ENCODE measurements around the gene OPCML. TPM values are rescaled to one million over a fixed set of nuclear protein-coding genes. Genes with fewer than 3 reads are reported as not detected.

OPCML gene
- polyA plus RNA-seq, 1 donor from 2014 or later: 11.6 TPM

DNA sequence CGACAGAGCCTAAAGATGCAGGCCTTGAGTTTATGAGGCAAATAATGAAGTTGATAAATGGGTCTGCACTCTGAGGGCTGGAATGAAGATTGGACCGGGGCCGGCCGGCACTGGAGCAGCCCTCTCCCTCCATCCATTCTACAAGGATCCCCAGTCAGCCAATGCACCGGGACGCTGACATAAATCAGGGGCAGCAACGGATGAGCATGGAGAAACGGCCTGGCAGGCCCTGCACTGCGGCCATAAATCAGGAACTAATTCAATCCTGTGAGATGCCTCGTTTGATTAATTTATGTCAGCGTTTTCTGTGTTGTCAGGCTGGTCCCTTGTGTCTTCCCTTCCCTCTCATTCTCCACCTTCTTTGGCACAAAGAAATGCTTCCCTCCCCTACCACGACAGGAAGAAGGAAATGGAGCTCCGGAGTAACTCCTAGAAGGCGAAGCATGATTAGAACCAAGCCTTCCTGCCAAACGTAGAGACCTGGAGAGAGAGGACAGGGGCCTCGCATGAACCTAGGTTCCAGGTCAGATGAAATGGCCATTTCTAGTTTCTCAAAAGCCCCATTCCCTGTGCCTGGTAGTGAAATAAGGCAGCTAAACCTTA, 358.4 kb downstream of the OPCML start:
- Histone ChIP-seq H3K27ac (ENCODE audit: low read length) (no peak overlapping the region), H3F3A (ENCODE audit: insufficient read depth, low read length, poor library complexity, severe bottlenecking) (no peaks in the 10 kb centered on the region), H3K36me3 (ENCODE audit: insufficient read depth, low read length) (no peaks in the 10 kb centered on the region), H3K4me3 (ENCODE audit: low read length) (no peak overlapping the region), H2AFZ (ENCODE audit: low read depth, low read length) (no peak overlapping the region), H3K9me2 (ENCODE audit: insufficient read depth, low read length) (no peaks in the 10 kb centered on the region), H3K4me2 (ENCODE audit: low read length) (no peak overlapping the region), H3K79me2 (replicated peaks; ENCODE audit: insufficient read depth, low read length) (no peaks in the 10 kb centered on the region), H3K9ac (ENCODE audit: low read length) (no peak overlapping the region), H4K20me1 (ENCODE audit: insufficient read depth) (no peaks in the 10 kb centered on the region), H3K9me3 (ENCODE audit: low read length) (no peaks in the 10 kb centered on the region), H3K27me3 (ENCODE audit: insufficient read depth, low read depth, low read length) (no peaks in the 10 kb centered on the region)
- TF ChIP-seq EZH2 (IDR thresholded peaks at IDR 0.05; ENCODE audit: borderline replicate concordance, insufficient read depth, low read length, poor library complexity, severe bottlenecking) (no peak), POLR2AphosphoS5 (IDR thresholded peaks at IDR 0.05) (no peak), SMC3 (conservative IDR thresholded peaks at IDR 0.05; ENCODE audit: poor library complexity) (no peak), TAF1 (IDR thresholded peaks at IDR 0.05; ENCODE audit: low read depth) (no peak), EP300 (conservative IDR thresholded peaks at IDR 0.05; ENCODE audit: poor library complexity, severe bottlenecking) (no peak), RAD21 (conservative IDR thresholded peaks at IDR 0.05) (no peak), MXI1 (conservative IDR thresholded peaks at IDR 0.05; ENCODE audit: poor library complexity, severe bottlenecking) (no peak)
- TF ChIP-seq, protein P1, sequence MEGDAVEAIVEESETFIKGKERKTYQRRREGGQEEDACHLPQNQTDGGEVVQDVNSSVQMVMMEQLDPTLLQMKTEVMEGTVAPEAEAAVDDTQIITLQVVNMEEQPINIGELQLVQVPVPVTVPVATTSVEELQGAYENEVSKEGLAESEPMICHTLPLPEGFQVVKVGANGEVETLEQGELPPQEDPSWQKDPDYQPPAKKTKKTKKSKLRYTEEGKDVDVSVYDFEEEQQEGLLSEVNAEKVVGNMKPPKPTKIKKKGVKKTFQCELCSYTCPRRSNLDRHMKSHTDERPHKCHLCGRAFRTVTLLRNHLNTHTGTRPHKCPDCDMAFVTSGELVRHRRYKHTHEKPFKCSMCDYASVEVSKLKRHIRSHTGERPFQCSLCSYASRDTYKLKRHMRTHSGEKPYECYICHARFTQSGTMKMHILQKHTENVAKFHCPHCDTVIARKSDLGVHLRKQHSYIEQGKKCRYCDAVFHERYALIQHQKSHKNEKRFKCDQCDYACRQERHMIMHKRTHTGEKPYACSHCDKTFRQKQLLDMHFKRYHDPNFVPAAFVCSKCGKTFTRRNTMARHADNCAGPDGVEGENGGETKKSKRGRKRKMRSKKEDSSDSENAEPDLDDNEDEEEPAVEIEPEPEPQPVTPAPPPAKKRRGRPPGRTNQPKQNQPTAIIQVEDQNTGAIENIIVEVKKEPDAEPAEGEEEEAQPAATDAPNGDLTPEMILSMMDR (IDR thresholded peaks at IDR 0.05; ENCODE audit: poor library complexity, severe bottlenecking): no peak
- TF ChIP-seq, protein P2, sequence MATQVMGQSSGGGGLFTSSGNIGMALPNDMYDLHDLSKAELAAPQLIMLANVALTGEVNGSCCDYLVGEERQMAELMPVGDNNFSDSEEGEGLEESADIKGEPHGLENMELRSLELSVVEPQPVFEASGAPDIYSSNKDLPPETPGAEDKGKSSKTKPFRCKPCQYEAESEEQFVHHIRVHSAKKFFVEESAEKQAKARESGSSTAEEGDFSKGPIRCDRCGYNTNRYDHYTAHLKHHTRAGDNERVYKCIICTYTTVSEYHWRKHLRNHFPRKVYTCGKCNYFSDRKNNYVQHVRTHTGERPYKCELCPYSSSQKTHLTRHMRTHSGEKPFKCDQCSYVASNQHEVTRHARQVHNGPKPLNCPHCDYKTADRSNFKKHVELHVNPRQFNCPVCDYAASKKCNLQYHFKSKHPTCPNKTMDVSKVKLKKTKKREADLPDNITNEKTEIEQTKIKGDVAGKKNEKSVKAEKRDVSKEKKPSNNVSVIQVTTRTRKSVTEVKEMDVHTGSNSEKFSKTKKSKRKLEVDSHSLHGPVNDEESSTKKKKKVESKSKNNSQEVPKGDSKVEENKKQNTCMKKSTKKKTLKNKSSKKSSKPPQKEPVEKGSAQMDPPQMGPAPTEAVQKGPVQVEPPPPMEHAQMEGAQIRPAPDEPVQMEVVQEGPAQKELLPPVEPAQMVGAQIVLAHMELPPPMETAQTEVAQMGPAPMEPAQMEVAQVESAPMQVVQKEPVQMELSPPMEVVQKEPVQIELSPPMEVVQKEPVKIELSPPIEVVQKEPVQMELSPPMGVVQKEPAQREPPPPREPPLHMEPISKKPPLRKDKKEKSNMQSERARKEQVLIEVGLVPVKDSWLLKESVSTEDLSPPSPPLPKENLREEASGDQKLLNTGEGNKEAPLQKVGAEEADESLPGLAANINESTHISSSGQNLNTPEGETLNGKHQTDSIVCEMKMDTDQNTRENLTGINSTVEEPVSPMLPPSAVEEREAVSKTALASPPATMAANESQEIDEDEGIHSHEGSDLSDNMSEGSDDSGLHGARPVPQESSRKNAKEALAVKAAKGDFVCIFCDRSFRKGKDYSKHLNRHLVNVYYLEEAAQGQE (IDR thresholded peaks at IDR 0.05; ENCODE audit: borderline replicate concordance): no peak

DNA sequence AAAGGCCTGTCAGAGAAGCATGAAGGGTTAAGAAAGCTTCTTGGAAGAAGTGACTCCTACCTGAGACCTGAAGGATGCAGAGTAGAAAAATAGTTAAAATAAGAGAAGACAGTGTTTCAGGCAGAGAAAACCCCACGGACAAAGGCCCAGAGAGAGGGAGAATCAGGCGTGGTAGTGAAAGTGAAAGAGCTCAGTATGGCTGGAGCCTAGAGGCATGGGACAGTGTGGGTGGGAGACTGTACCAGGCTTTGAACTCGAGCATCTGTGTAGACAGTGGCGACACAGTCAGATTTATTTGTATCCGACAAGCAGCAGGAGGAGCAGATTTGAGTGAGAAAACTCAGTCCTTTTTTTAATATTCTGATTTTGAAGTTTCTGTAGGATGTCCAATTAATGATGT, 360.0 kb downstream of the OPCML start:
- Histone ChIP-seq H3K4me2 (ENCODE audit: low read length) (no peak overlapping the region), H4K20me1 (ENCODE audit: insufficient read depth) (no peaks in the 10 kb centered on the region), H3K4me3 (ENCODE audit: low read length) (no peak overlapping the region), H3K9me2 (ENCODE audit: insufficient read depth, low read length) (no peaks in the 10 kb centered on the region), H3F3A (ENCODE audit: insufficient read depth, low read length, poor library complexity, severe bottlenecking) (no peaks in the 10 kb centered on the region), H3K36me3 (ENCODE audit: insufficient read depth, low read length) (no peaks in the 10 kb centered on the region), H3K9me3 (ENCODE audit: low read length) (no peaks in the 10 kb centered on the region), H3K27me3 (ENCODE audit: insufficient read depth, low read depth, low read length) (no peaks in the 10 kb centered on the region), H3K27ac (ENCODE audit: low read length) (no peak overlapping the region), H2AFZ (ENCODE audit: low read depth, low read length) (no peak overlapping the region), H3K79me2 (replicated peaks; ENCODE audit: insufficient read depth, low read length) (no peaks in the 10 kb centered on the region), H3K9ac (ENCODE audit: low read length) (no peak overlapping the region)
- no peak for TF ChIP-seq POLR2AphosphoS5 (IDR thresholded peaks at IDR 0.05)
- TF ChIP-seq RAD21 (conservative IDR thresholded peaks at IDR 0.05): no peak
- TF ChIP-seq, protein P2 (IDR thresholded peaks at IDR 0.05; ENCODE audit: borderline replicate concordance): no peak
- no peak for TF ChIP-seq EZH2 (IDR thresholded peaks at IDR 0.05; ENCODE audit: borderline replicate concordance, insufficient read depth, low read length, poor library complexity, severe bottlenecking)
- no peak for TF ChIP-seq MXI1 (conservative IDR thresholded peaks at IDR 0.05; ENCODE audit: poor library complexity, severe bottlenecking)
- TF ChIP-seq TAF1 (IDR thresholded peaks at IDR 0.05; ENCODE audit: low read depth): no peak
- TF ChIP-seq SMC3 (conservative IDR thresholded peaks at IDR 0.05; ENCODE audit: poor library complexity): no peak
- TF ChIP-seq, protein P1 (IDR thresholded peaks at IDR 0.05; ENCODE audit: poor library complexity, severe bottlenecking): no peak
- no peak for TF ChIP-seq EP300 (conservative IDR thresholded peaks at IDR 0.05; ENCODE audit: poor library complexity, severe bottlenecking)
